Measurements from ENCODE around the gene TBC1D22A. TPM values are rescaled to one million over a fixed set of nuclear protein-coding genes. Genes with fewer than 3 reads are reported as not detected.
A peak's percentile ranks its signal among the peaks of the same experiment; 100 is the strongest.

TBC1D22A gene
- total and polyA plus RNA-seq, 2 donors from 2014 or later: 24.6 to 39.4 TPM

DNA sequence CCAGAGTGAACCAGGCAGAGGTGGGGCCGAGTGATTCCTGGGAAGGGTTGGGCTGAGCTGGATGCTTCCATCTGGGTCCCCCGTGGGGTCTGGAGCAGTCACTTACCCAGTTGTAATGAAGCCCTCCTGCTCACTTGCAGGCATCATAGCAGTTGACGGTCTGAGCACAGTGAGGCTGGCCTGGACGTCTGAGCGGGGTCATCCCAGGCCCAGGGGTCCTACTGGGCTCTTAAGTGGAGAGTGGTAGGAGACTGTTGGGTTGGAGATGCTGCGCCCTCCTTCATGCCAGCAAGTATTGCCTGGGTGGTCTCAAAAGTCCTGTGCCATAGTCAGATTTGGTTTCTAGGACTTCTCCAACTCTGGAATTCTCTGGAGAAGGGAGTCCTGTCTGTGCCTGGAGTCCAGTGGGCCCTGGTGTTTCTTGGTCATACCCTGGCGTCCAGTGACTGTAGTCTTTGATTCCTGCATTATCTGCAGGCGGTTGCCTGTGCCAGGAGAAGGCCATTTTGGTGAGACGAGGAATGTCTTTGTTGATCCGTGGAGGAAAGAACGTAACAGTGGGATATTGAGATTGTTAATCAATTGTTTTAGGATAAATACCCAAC, 82.3 kb downstream of the TBC1D22A start:
- H3K27me3 ChIP-seq (ENCODE audit: control insufficient read depth, insufficient read depth, low read length): no peaks in the 10 kb centered on the region
- no peak overlapping the region for H3K27ac ChIP-seq (ENCODE audit: low read depth in 2 of 2, low read length in 2 of 2)
- intact Hi-C loops (cut with DNase I): no loop called here
- FAIRE-seq: no peak
- no peak overlapping the region for H3K9ac ChIP-seq (ENCODE audit: low read length in 3 of 3)
- H3K4me1 ChIP-seq (ENCODE audit: control insufficient read depth in 2 of 3, insufficient read depth in 2 of 3, low read depth in 1 of 3, low read length in 3 of 3): no peaks in the 10 kb centered on the region
- TF ChIP-seq, protein P1, sequence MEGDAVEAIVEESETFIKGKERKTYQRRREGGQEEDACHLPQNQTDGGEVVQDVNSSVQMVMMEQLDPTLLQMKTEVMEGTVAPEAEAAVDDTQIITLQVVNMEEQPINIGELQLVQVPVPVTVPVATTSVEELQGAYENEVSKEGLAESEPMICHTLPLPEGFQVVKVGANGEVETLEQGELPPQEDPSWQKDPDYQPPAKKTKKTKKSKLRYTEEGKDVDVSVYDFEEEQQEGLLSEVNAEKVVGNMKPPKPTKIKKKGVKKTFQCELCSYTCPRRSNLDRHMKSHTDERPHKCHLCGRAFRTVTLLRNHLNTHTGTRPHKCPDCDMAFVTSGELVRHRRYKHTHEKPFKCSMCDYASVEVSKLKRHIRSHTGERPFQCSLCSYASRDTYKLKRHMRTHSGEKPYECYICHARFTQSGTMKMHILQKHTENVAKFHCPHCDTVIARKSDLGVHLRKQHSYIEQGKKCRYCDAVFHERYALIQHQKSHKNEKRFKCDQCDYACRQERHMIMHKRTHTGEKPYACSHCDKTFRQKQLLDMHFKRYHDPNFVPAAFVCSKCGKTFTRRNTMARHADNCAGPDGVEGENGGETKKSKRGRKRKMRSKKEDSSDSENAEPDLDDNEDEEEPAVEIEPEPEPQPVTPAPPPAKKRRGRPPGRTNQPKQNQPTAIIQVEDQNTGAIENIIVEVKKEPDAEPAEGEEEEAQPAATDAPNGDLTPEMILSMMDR (IDR thresholded peaks at IDR 0.05; ENCODE audit: borderline replicate concordance, extremely low read depth, insufficient read depth): no peak
- H3K4me3 ChIP-seq (ENCODE audit: low read length in 3 of 3): no peak overlapping the region
- H3K36me3 ChIP-seq (ENCODE audit: control insufficient read depth in 2 of 3, insufficient read depth in 3 of 3, low read length in 3 of 3): no peaks in the 10 kb centered on the region
- H3K9me3 ChIP-seq (ENCODE audit: control insufficient read depth in 2 of 3, insufficient read depth in 1 of 3, low read length in 3 of 3): no peaks in the 10 kb centered on the region
- no peak for DNase-seq

DNA sequence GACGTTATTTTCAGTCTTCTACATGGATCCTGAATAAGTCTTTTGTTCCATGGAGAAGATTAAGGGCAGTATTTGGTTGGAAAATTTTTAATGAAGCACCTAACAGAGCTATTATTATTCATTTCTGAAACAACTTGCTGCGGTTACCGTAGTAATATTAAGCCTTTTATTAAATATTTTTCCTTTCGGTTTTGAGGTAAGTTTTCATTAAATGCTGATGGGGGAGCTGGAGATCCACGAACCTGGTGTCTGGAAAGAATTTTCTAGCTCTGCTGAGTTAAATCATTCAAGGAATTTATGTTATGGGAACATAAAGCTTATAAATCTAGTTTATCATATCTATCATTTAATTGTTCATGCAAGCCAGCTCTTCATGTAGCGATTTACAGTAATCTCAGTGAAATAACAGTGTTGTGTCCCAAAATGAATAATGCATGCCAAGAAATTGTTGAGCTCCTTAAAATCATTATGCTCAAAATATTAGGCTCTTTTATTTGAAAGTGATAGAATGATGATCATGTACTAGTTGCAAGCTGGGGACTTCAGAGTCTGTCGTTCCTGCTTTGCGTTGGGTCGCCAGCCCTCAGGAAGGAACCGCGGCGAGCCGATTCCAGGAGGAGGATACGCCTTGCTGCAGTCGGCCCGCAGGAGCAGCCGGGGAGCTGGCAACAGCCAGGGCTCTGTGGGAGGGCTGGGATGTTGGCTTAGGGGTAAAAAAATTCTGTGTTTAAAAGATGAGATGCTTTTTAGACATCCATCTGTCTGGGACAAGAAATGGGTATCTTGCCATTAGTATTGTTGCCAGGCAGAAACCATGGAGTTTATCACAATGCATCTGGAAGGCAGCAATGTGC, 83.1 kb downstream of the TBC1D22A start:
- FAIRE-seq: no peak

DNA sequence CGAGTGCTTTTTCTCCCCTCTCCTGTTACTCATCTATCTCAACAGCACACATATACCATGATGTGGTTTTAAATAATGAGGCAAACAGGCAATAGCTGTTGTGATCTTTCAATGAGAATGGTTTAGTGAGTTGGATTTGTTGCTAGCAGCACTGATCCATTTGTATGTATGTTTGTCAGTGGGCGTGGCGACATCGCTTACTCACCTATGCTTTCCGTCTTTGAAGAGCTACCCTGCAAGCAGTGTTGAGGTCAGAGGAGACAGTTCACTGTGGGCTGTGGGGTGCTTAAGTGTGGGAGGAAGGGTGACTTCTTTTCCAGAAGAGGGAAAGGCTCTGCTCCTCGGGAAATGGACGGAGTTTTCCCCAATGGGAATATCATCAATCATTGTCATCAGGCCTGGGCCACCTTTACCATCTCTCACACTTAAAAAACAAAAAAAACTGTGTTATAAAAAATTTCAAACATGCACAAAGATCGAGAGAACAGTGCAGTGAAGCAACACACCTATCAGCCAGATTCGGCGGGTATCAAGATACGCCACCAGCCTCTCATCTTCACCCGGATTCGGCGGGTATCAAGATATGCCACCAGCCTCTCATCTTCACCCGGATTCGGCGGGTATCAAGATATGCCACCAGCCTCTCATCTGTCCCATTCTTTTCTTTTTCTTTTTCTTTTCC, 83.8 kb downstream of the TBC1D22A start:
- FAIRE-seq: no peak
- intact Hi-C loops (cut with DNase I): no loop called here

More for the DNA sequence above, 83.1 kb downstream of the TBC1D22A start:
- Histone ChIP-seq H3K36me3 (ENCODE audit: control insufficient read depth in 2 of 3, insufficient read depth in 3 of 3, low read length in 3 of 3) (no peaks in the 10 kb centered on the region), H3K27ac (ENCODE audit: low read depth in 2 of 2, low read length in 2 of 2) (no peak overlapping the region), H3K9ac (ENCODE audit: low read length in 3 of 3) (no peak overlapping the region), H3K4me3 (ENCODE audit: low read length in 3 of 3) (no peak overlapping the region), H3K4me1 (ENCODE audit: control insufficient read depth in 2 of 3, insufficient read depth in 2 of 3, low read depth in 1 of 3, low read length in 3 of 3) (no peaks in the 10 kb centered on the region), H3K9me3 (ENCODE audit: control insufficient read depth in 2 of 3, insufficient read depth in 1 of 3, low read length in 3 of 3) (no peaks in the 10 kb centered on the region), H3K27me3 (ENCODE audit: control insufficient read depth, insufficient read depth, low read length) (no peaks in the 10 kb centered on the region)
- TF ChIP-seq, protein P1 (IDR thresholded peaks at IDR 0.05; ENCODE audit: borderline replicate concordance, extremely low read depth, insufficient read depth): peak; percentile 15
- intact Hi-C loops (cut with DNase I): no loop called here
- peak in 2 of 5 donors; percentile 66 to 78 for DNase-seq

More for the DNA sequence above, 83.8 kb downstream of the TBC1D22A start:
- H3K4me1 ChIP-seq (ENCODE audit: control insufficient read depth in 2 of 3, insufficient read depth in 2 of 3, low read depth in 1 of 3, low read length in 3 of 3): no peaks in the 10 kb centered on the region
- H3K9ac ChIP-seq (ENCODE audit: low read length in 3 of 3): no peak overlapping the region
- H3K27ac ChIP-seq (ENCODE audit: low read depth in 2 of 2, low read length in 2 of 2): no peak overlapping the region
- no peaks in the 10 kb centered on the region for H3K9me3 ChIP-seq (ENCODE audit: control insufficient read depth in 2 of 3, insufficient read depth in 1 of 3, low read length in 3 of 3)
- TF ChIP-seq, protein P1 (IDR thresholded peaks at IDR 0.05; ENCODE audit: borderline replicate concordance, extremely low read depth, insufficient read depth): no peak
- no peak for DNase-seq
- no peaks in the 10 kb centered on the region for H3K36me3 ChIP-seq (ENCODE audit: control insufficient read depth in 2 of 3, insufficient read depth in 3 of 3, low read length in 3 of 3)
- no peaks in the 10 kb centered on the region for H3K27me3 ChIP-seq (ENCODE audit: control insufficient read depth, insufficient read depth, low read length)
- H3K4me3 ChIP-seq (ENCODE audit: low read length in 3 of 3): no peak overlapping the region
